ENCODE measurements around the gene ETV3.
A peak's percentile ranks its signal among the peaks of the same experiment; 100 is the strongest.

Gene ETV3

DNA sequence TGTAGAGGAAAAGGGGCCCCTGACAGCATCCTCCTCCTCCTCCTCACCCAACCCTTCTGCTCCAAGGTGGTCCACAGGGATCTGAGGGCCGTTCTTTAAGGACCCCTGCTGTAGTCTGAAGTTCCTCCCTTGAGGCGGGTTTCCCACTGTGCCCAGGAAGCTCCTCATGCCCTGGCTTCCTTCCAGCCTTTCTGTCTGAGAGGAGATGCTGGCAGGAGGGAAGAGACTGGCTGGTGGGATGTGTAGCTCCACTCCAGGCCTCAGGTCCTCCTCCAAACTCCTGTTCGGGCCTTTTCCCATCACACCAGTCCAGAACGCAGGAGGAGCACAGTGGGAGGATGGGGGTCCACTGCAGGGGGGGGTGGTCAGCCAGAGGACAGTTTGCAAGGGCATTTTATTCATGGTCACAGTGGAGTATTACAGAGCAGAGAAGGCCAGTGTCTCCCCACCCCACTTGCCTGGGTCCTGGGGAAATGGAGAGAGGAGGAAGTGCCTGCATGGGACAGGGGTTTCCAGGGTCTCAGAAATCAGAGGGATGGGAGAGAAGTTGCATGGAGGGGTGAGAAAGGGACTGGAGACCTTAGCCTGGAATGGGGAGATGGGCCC, 46.4 kb downstream of the ETV3 start:
- TF ChIP-seq HDGF (IDR thresholded peaks at IDR 0.05; ENCODE audit: borderline replicate concordance): no peak
- no peak for TF ChIP-seq CTBP1 (IDR thresholded peaks at IDR 0.05; ENCODE audit: borderline replicate concordance)
- no peak for TF ChIP-seq FOXM1 (IDR thresholded peaks at IDR 0.05; ENCODE audit: borderline replicate concordance)
- TF ChIP-seq SUZ12 (IDR thresholded peaks at IDR 0.05): no peak
- DNase-seq (ENCODE audit: extremely low spot score): no peak
- ChIA-PET CTCF (interaction anchor here (2.1 to 4.9 kb wide), 3 partner anchors 11 to 65 kb away, joined by 14 to 127 read pairs (median 37); no protein-coding TSS in a partner anchor), POLR2A (no interaction called here)

DNA sequence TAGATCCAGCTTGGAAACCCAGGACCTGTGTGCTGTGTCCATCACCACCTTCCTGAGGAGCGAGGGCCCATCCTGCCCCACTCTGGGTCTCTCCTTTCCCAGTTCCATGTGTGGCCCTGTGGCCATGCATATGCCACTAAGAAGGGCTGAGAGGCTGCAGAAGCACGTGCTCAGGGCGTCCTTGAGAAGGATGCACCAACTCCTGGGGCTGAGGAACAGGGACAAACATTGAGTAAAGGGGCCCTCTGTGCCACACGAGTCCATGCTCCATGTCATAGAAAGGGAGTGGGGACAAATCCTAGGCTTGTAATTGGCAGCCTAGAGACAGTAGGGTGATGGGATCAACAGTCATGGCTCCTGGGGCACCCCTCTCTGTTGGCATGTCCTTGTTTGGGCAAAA, 47.0 kb downstream of the ETV3 start:
- no peak for DNase-seq (ENCODE audit: extremely low spot score)
- TF ChIP-seq CTBP1 (IDR thresholded peaks at IDR 0.05; ENCODE audit: borderline replicate concordance) (no peak), BHLHE40 (IDR thresholded peaks at IDR 0.05; ENCODE audit: borderline replicate concordance) (no peak), ARNT (IDR thresholded peaks at IDR 0.05) (no peak), TARDBP (IDR thresholded peaks at IDR 0.05) (no peak), ZNF384 (IDR thresholded peaks at IDR 0.05) (no peak), SP1 (IDR thresholded peaks at IDR 0.05) (no peak), FOXM1 (IDR thresholded peaks at IDR 0.05; ENCODE audit: borderline replicate concordance) (no peak), L3MBTL2 (conservative IDR thresholded peaks at IDR 0.05) (no peak)
- CTCF ChIA-PET: interaction anchor here (1.4 to 4.9 kb wide), 10 partner anchors 12 to 65 kb away, joined by 3 to 127 read pairs (median 10); partner anchors contain the start of gene ETV3
- POLR2A ChIA-PET: interaction anchor here (1.4 to 1.6 kb wide), 2 partner anchors 61 to 65 kb away, joined by 5 to 15 read pairs; no protein-coding TSS in a partner anchor

DNA sequence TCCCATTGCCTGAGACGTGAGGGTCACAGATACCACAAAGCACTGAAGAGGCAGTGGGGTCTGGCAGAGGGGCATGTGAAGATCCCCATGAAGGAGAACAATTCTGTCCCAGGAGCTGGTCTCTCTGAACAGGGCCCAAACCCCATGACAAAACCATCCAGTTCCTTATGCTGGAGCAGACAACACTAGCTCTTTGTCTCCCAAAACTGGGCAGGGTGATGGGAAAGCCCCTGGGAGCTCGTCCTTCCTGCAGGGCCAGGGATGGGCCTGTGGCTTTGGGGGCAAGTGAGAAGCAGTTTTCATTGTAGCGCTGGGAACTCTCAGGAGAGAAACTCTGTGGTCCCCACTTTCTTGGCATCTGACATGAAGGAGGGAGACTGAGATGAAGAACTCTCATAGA, 47.4 kb downstream of the ETV3 start:
- ChIA-PET POLR2A (interaction anchor here (1.4 to 1.6 kb wide), 2 partner anchors 62 to 66 kb away, joined by 5 to 15 read pairs; no protein-coding TSS in a partner anchor), CTCF (interaction anchor here (1.0 to 4.9 kb wide), 15 partner anchors 12 to 121 kb away, joined by 3 to 127 read pairs (median 6); partner anchors contain the start of gene ETV3)
- no peak for DNase-seq (ENCODE audit: extremely low spot score)
- TF ChIP-seq HDGF (IDR thresholded peaks at IDR 0.05; ENCODE audit: borderline replicate concordance) (no peak), ELF4 (IDR thresholded peaks at IDR 0.05) (no peak), CTBP1 (IDR thresholded peaks at IDR 0.05; ENCODE audit: borderline replicate concordance) (no peak), SUZ12 (IDR thresholded peaks at IDR 0.05) (no peak), NFRKB (IDR thresholded peaks at IDR 0.05) (no peak), BHLHE40 (IDR thresholded peaks at IDR 0.05; ENCODE audit: borderline replicate concordance) (no peak), L3MBTL2 (conservative IDR thresholded peaks at IDR 0.05) (no peak), ZNF384 (IDR thresholded peaks at IDR 0.05) (no peak), FOXK2 (IDR thresholded peaks at IDR 0.05) (no peak), LEF1 (IDR thresholded peaks at IDR 0.05; ENCODE audit: borderline replicate concordance) (no peak), ARNT (IDR thresholded peaks at IDR 0.05) (no peak), TARDBP (IDR thresholded peaks at IDR 0.05) (no peak), FOXA1 (IDR thresholded peaks at IDR 0.05) (no peak)
- TF ChIP-seq, protein P1, sequence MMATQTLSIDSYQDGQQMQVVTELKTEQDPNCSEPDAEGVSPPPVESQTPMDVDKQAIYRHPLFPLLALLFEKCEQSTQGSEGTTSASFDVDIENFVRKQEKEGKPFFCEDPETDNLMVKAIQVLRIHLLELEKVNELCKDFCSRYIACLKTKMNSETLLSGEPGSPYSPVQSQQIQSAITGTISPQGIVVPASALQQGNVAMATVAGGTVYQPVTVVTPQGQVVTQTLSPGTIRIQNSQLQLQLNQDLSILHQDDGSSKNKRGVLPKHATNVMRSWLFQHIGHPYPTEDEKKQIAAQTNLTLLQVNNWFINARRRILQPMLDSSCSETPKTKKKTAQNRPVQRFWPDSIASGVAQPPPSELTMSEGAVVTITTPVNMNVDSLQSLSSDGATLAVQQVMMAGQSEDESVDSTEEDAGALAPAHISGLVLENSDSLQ (IDR thresholded peaks at IDR 0.05): no peak

DNA sequence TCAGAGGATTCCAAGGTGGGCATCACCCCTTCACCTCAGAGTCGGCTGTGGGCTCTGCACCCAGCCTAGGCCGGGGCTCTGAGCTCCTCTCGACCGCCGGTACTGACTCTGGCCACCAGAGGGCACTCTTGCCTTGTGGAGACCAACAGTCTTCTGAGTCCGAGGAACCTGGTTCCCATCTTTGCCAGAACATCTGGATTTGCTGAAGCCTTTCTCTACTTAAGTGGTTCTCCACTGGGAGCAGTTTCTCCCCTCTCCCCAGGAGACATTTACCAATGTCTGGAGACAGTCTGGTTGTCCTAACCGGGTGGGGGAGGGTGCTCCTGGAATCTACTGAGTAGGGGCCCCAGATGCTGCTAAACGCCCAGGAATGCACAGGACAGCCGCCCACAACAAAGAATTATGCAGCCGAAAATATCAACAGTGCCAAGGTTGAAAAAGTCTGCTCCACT, 48.0 kb downstream of the ETV3 start:
- ChIA-PET CTCF (interaction anchor here (0.6 to 4.9 kb wide), 30 partner anchors 9 to 162 kb away, joined by 3 to 127 read pairs (median 4); partner anchors contain the start of gene ETV3), POLR2A (interaction anchor here (1.4 to 1.6 kb wide), 2 partner anchors 62 to 66 kb away, joined by 5 to 15 read pairs; no protein-coding TSS in a partner anchor)
- peak; percentile 92 for DNase-seq (ENCODE audit: extremely low spot score)
- TF ChIP-seq ELF4 (IDR thresholded peaks at IDR 0.05): no peak
- TF ChIP-seq CTBP1 (IDR thresholded peaks at IDR 0.05; ENCODE audit: borderline replicate concordance): no peak
- no peak for TF ChIP-seq ARNT (IDR thresholded peaks at IDR 0.05)
- no peak for TF ChIP-seq HDGF (IDR thresholded peaks at IDR 0.05; ENCODE audit: borderline replicate concordance)
- no peak for TF ChIP-seq TARDBP (IDR thresholded peaks at IDR 0.05)
- TF ChIP-seq FOXA1 (IDR thresholded peaks at IDR 0.05): no peak
- no peak for TF ChIP-seq FOXM1 (IDR thresholded peaks at IDR 0.05; ENCODE audit: borderline replicate concordance)

DNA sequence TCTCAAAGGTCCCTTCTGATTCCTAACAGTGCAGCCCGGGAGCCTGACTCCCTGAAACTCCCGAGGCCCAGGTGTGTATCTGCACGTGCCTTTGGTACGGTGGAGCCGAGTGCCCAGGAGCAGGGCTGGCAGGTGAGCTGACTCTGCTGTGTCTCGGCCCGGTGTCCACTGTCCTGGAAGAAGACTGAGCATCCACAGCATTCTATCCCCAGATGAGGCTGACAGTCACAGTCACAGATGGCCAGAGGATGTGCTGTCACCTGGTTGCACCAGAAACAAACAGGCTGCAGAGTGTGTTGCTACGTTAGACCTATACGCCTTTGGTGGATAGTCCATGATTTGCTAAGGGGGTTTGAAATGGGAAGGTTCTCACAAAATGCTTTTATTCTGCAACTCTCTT, 48.4 kb downstream of the ETV3 start:
- ChIA-PET POLR2A (interaction anchor here (1.4 to 1.6 kb wide), 2 partner anchors 63 to 67 kb away, joined by 5 to 15 read pairs; no protein-coding TSS in a partner anchor), CTCF (interaction anchor here (0.6 to 4.9 kb wide), 30 partner anchors 8 to 162 kb away, joined by 3 to 127 read pairs (median 4); partner anchors contain the start of gene ETV3)
- no peak for DNase-seq (ENCODE audit: extremely low spot score)
- no peak for TF ChIP-seq L3MBTL2 (conservative IDR thresholded peaks at IDR 0.05)
- TF ChIP-seq ZNF384 (IDR thresholded peaks at IDR 0.05): no peak
- no peak for TF ChIP-seq SP1 (IDR thresholded peaks at IDR 0.05)
- no peak for TF ChIP-seq FOXK2 (IDR thresholded peaks at IDR 0.05)
- no peak for TF ChIP-seq BHLHE40 (IDR thresholded peaks at IDR 0.05; ENCODE audit: borderline replicate concordance)
- no peak for TF ChIP-seq ARNT (IDR thresholded peaks at IDR 0.05)
- TF ChIP-seq FOXM1 (IDR thresholded peaks at IDR 0.05; ENCODE audit: borderline replicate concordance): no peak
- no peak for TF ChIP-seq CTBP1 (IDR thresholded peaks at IDR 0.05; ENCODE audit: borderline replicate concordance)
- TF ChIP-seq NFRKB (IDR thresholded peaks at IDR 0.05): no peak
- no peak for TF ChIP-seq ELF4 (IDR thresholded peaks at IDR 0.05)
- no peak for TF ChIP-seq HDGF (IDR thresholded peaks at IDR 0.05; ENCODE audit: borderline replicate concordance)
- no peak for TF ChIP-seq TARDBP (IDR thresholded peaks at IDR 0.05)
- TF ChIP-seq, protein P1 (IDR thresholded peaks at IDR 0.05): no peak
- no peak for TF ChIP-seq LEF1 (IDR thresholded peaks at IDR 0.05; ENCODE audit: borderline replicate concordance)
- TF ChIP-seq SUZ12 (IDR thresholded peaks at IDR 0.05): no peak
- TF ChIP-seq FOXA1 (IDR thresholded peaks at IDR 0.05): no peak

DNA sequence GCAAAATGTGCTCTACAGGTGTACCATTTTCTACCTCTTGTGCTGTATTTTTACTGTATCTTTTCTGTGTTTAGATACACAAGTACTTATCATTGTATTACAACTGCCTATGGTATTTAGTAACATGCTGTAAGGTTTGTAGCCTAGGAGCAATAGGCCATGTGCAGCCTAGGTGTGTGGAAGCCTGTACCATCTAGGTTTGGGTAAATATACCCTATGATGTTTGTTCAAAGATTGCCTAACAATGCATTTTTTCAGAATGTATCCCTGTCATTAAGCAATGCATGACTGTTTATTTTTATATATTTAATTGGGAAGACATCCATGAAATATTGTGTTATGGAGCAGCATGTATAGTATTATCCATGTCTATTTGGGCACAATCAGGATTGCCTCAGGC, 49.6 kb downstream of the ETV3 start:
- no peak for DNase-seq (ENCODE audit: extremely low spot score)
- POLR2A ChIA-PET: no interaction called here
- CTCF ChIA-PET: interaction anchor here (0.6 to 4.9 kb wide), 4 partner anchors 63 to 667 kb away, joined by 3 to 127 read pairs (median 20); no protein-coding TSS in a partner anchor
- TF ChIP-seq BHLHE40 (IDR thresholded peaks at IDR 0.05; ENCODE audit: borderline replicate concordance) (no peak), SP1 (IDR thresholded peaks at IDR 0.05) (no peak), LEF1 (IDR thresholded peaks at IDR 0.05; ENCODE audit: borderline replicate concordance) (no peak), HDGF (IDR thresholded peaks at IDR 0.05; ENCODE audit: borderline replicate concordance) (no peak), FOXM1 (IDR thresholded peaks at IDR 0.05; ENCODE audit: borderline replicate concordance) (no peak), ELF4 (IDR thresholded peaks at IDR 0.05) (no peak), TARDBP (IDR thresholded peaks at IDR 0.05) (no peak), SUZ12 (IDR thresholded peaks at IDR 0.05) (no peak)
- TF ChIP-seq, protein P1 (IDR thresholded peaks at IDR 0.05): no peak

All from HEK293T (cell line).